HG03354 (cell line): ENCODE data around the gene CACNB2.

ENCODE experiments used
- ATAC-seq: cut with Tn5 transposase; IDR thresholded peaks from one replicate; pipeline ENCODE4 v1.9.1; 2021; ENCODE audit warnings: mild to moderate bottlenecking; ENCODE audit not compliant: unreplicated experiment, poor library complexity, severe bottlenecking

Gene CACNB2

GRCh38 chr10:18221882-18222281, 81.7 kb downstream of the CACNB2 start:
- no peak for ATAC-seq

- no peak for ATAC-seq
Observed at GRCh38 chr10:18222866-18223265, 82.6 kb downstream of the CACNB2 start.

- no peak for ATAC-seq
Observed at GRCh38 chr10:18223898-18224297, 83.7 kb downstream of the CACNB2 start.

- ATAC-seq: no peak
Observed at GRCh38 chr10:18224626-18225445, 84.6 kb downstream of the CACNB2 start.

- no peak for ATAC-seq
Observed at GRCh38 chr10:18226336-18226735, 86.1 kb downstream of the CACNB2 start.

- ATAC-seq: no peak
Observed at GRCh38 chr10:18229826-18230225, 89.6 kb downstream of the CACNB2 start.

- no peak for ATAC-seq
Observed at GRCh38 chr10:18230794-18231193, 90.6 kb downstream of the CACNB2 start.

- ATAC-seq: no peak
Observed at GRCh38 chr10:18231480-18231879, 91.3 kb downstream of the CACNB2 start.

- no peak for ATAC-seq
Observed at GRCh38 chr10:18233775-18234174, 93.6 kb downstream of the CACNB2 start.

- ATAC-seq: no peak
Observed at GRCh38 chr10:18235477-18235876, 95.3 kb downstream of the CACNB2 start.

GRCh38 chr10:18236756-18237155, 96.5 kb downstream of the CACNB2 start:
- ATAC-seq: no peak

GRCh38 chr10:18238870-18239485, 98.8 kb downstream of the CACNB2 start:
- no peak for ATAC-seq

GRCh38 chr10:18240185-18240882, 100.1 kb downstream of the CACNB2 start:
- no peak for ATAC-seq

- no peak for ATAC-seq
Observed at GRCh38 chr10:18246967-18247366, 106.7 kb downstream of the CACNB2 start.

GRCh38 chr10:18252086-18252485, 111.9 kb downstream of the CACNB2 start:
- ATAC-seq: no peak

- ATAC-seq: no peak
Observed at GRCh38 chr10:18254086-18254485, 113.9 kb downstream of the CACNB2 start.

- no peak for ATAC-seq
Observed at GRCh38 chr10:18254692-18255091, 114.5 kb downstream of the CACNB2 start.

GRCh38 chr10:18260310-18260922, 120.2 kb downstream of the CACNB2 start:
- ATAC-seq: no peak

GRCh38 chr10:18261063-18261610, 120.9 kb downstream of the CACNB2 start:
- no peak for ATAC-seq

GRCh38 chr10:18261768-18262231, 121.6 kb downstream of the CACNB2 start:
- ATAC-seq: no peak
